NK-92 treated with Interleukin-12 subunit alpha and Interleukin-12 subunit beta, amount 100 ng/mL, for 24 hours (cell line): ENCODE results near the gene ARHGDIG.
"Not testable (repeated sequence)": the region's sequence is repeated elsewhere in the genome, so short reads cannot be mapped to it uniquely, and the experiment has no call there.

ENCODE experiments used
- DNase-seq: peaks from one replicate; lab custom pipeline; 2025; lab: John Stamatoyannopoulos, UW

ARHGDIG gene

GRCh38 chr16:330741-331140 is 50.4 kb downstream of the ARHGDIG start:
- DNase-seq, result no peak

DNA sequence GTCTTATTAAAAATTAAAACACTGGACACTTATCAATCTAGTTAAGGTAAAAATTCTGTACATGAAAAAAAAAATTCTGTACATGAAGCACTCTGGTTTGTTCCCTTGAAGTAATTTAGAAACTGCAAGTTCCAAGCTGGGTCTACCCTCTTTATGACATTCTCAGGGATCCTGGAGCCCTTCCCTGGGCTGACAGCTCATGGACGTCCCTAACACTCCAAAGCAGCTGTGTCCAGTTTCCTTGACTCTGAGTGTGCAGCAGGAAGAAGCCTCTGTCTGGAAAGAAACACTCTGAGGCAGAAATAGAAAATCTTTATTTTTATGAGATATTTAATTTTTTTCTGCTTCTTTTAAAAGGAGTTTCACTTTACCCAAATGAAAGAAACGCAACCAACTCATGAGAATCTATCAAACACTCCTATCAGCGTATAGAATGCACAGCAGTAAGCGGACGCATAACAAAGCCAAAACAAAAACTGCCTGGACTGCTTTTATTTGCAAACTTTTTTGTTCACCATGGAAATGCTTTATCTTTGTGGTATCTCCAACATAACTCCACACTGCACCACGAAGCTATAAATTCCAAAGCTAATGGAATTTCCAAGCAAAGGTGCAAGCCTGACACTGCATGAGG is 50.9 kb downstream of the ARHGDIG start:
- not testable (repeated sequence) for DNase-seq
